ENCODE data around the gene CABP4. TPM values are rescaled to one million over a fixed set of nuclear protein-coding genes. Genes with fewer than 3 reads are reported as not detected.

Gene CABP4
- total RNA-seq, 1 experiment from 2014 or later = 24.8 TPM

GRCh38 chr11:67413266-67413849 is 41.8 kb upstream of the CABP4 start:
- no peak overlapping the region for H3K27ac Mint-ChIP-seq (ENCODE audit: unreplicated experiment)
- DNase-seq = no peak
- peaks cover 5% of the 10 kb centered on the region for H3K36me3 Mint-ChIP-seq (ENCODE audit: insufficient read depth, unreplicated experiment)
- H3K4me1 Mint-ChIP-seq (ENCODE audit: low read depth, unreplicated experiment) = peaks cover 8% of the 10 kb centered on the region
- TF ChIP-seq, protein P1, sequence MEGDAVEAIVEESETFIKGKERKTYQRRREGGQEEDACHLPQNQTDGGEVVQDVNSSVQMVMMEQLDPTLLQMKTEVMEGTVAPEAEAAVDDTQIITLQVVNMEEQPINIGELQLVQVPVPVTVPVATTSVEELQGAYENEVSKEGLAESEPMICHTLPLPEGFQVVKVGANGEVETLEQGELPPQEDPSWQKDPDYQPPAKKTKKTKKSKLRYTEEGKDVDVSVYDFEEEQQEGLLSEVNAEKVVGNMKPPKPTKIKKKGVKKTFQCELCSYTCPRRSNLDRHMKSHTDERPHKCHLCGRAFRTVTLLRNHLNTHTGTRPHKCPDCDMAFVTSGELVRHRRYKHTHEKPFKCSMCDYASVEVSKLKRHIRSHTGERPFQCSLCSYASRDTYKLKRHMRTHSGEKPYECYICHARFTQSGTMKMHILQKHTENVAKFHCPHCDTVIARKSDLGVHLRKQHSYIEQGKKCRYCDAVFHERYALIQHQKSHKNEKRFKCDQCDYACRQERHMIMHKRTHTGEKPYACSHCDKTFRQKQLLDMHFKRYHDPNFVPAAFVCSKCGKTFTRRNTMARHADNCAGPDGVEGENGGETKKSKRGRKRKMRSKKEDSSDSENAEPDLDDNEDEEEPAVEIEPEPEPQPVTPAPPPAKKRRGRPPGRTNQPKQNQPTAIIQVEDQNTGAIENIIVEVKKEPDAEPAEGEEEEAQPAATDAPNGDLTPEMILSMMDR (IDR thresholded peaks at IDR 0.05; ENCODE audit: unreplicated experiment) = no peak
- BruUV-seq (replicated peaks) = no TSS peak
- H3K4me3 Mint-ChIP-seq (ENCODE audit: low read depth, unreplicated experiment) = no peak overlapping the region
- CTCF ChIA-PET = interaction anchor here (0.6 to 1.1 kb wide), 2 partner anchors 12 to 57 kb away, joined by 3 to 4 read pairs; partner anchors contain the start of gene PPP1CA
- H3K9me3 Mint-ChIP-seq (ENCODE audit: low read depth, unreplicated experiment) = no peaks in the 10 kb centered on the region
- H3K27me3 Mint-ChIP-seq (ENCODE audit: unreplicated experiment) = peaks cover 62% of the 10 kb centered on the region
- intact Hi-C loops (cut with micrococcal nuclease; ENCODE audit: unreplicated experiment) = no loop called here

GRCh38 chr11:67415501-67416304 is 39.5 kb upstream of the CABP4 start, which contains the start of gene CARNS1:
TSS of gene CARNS1 (plus strand) at chr11:67415678. CDS start at chr11:67416200, 522 bp downstream.
- no TSS peak for BruUV-seq (replicated peaks)
- Mint-ChIP-seq H3K4me3 (ENCODE audit: low read depth, unreplicated experiment) (peak within 1 kb of the TSS; percentile 40), H3K4me1 (ENCODE audit: low read depth, unreplicated experiment) (peaks cover 8% of the 10 kb centered on the region), H3K27ac (ENCODE audit: unreplicated experiment) (no peak within 1 kb of the TSS), H3K9me3 (ENCODE audit: low read depth, unreplicated experiment) (no peaks in the 10 kb centered on the region), H3K27me3 (ENCODE audit: unreplicated experiment) (peaks cover 56% of the 10 kb centered on the region), H3K36me3 (ENCODE audit: insufficient read depth, unreplicated experiment) (peaks cover 13% of the 10 kb centered on the region)
- intact Hi-C loops (cut with micrococcal nuclease; ENCODE audit: unreplicated experiment) = no loop called here
- CTCF ChIA-PET = no interaction called here
- TF ChIP-seq, protein P1 (IDR thresholded peaks at IDR 0.05; ENCODE audit: unreplicated experiment) = no peak
- DNase-seq = no peak

GRCh38 chr11:67416416-67417335 is 38.5 kb upstream of the CABP4 start:
- no peak for DNase-seq
- CTCF ChIA-PET = interaction anchor here (0.6 kb wide), 1 partner anchor 44 kb away, joined by 4 read pairs; no protein-coding TSS in a partner anchor
- no TSS peak for BruUV-seq (replicated peaks)
- peaks cover 16% of the 10 kb centered on the region for H3K4me1 Mint-ChIP-seq (ENCODE audit: low read depth, unreplicated experiment)
- no peak overlapping the region for H3K4me3 Mint-ChIP-seq (ENCODE audit: low read depth, unreplicated experiment)
- intact Hi-C loops (cut with micrococcal nuclease; ENCODE audit: unreplicated experiment) = no loop called here
- peaks cover 21% of the 10 kb centered on the region for H3K36me3 Mint-ChIP-seq (ENCODE audit: insufficient read depth, unreplicated experiment)
- H3K27ac Mint-ChIP-seq (ENCODE audit: unreplicated experiment) = no peak overlapping the region
- peaks cover 46% of the 10 kb centered on the region for H3K27me3 Mint-ChIP-seq (ENCODE audit: unreplicated experiment)
- H3K9me3 Mint-ChIP-seq (ENCODE audit: low read depth, unreplicated experiment) = no peaks in the 10 kb centered on the region
- TF ChIP-seq, protein P1 (IDR thresholded peaks at IDR 0.05; ENCODE audit: unreplicated experiment) = no peak

DNA sequence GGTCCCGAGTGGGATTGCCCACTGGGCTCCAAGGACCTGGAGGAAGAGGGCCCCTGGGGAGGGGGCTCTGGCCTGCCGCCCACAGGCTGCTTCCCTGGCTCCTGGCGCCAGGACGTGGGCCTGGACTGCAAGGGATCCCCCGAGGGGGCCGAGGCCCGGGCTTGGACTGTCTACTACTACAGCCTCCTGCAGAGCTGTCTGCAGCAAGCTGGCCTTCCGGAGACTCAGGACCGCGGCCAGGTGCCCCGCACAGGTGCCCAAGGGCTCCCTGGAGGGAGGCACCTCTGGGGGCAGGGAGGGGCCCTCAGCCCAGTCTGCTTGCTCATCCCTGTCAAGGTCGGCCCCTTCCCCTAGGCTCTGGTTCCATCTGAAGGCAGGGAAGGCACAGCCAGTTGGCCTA is 37.7 kb upstream of the CABP4 start:
- CTCF ChIA-PET = interaction anchor here (0.6 kb wide), 1 partner anchor 44 kb away, joined by 4 read pairs; no protein-coding TSS in a partner anchor
- DNase-seq = no peak
- no peak overlapping the region for H3K4me3 Mint-ChIP-seq (ENCODE audit: low read depth, unreplicated experiment)
- TF ChIP-seq, protein P1 (IDR thresholded peaks at IDR 0.05; ENCODE audit: unreplicated experiment) = no peak
- peaks cover 39% of the 10 kb centered on the region for H3K27me3 Mint-ChIP-seq (ENCODE audit: unreplicated experiment)
- peaks cover 17% of the 10 kb centered on the region for H3K4me1 Mint-ChIP-seq (ENCODE audit: low read depth, unreplicated experiment)
- no TSS peak for BruUV-seq (replicated peaks)
- H3K36me3 Mint-ChIP-seq (ENCODE audit: insufficient read depth, unreplicated experiment) = peaks cover 21% of the 10 kb centered on the region
- no peaks in the 10 kb centered on the region for H3K9me3 Mint-ChIP-seq (ENCODE audit: low read depth, unreplicated experiment)
- no peak overlapping the region for H3K27ac Mint-ChIP-seq (ENCODE audit: unreplicated experiment)
- intact Hi-C loops (cut with micrococcal nuclease; ENCODE audit: unreplicated experiment) = no loop called here
